H1 (cell line): ENCODE results near the gene SPAG4.

Experiments
- ASH2L ChIP-seq: fragments of 200-600, 300-600 bp; sonication (generic); IDR thresholded peaks from one replicate; pipeline ENCODE4 v1.7.1; 2017; ENCODE audit warnings: low read length
- EP300 ChIP-seq, 2 experiments: IDR thresholded peaks; 1 replicate in 1 of 2; 2 replicates in 1 of 2; pipeline ENCODE4 v1.6.1; 2011 to 2012; ENCODE audit warnings: low read depth in 2 of 2, low read length in 2 of 2, mild to moderate bottlenecking in 2 of 2, borderline replicate concordance in 1 of 2, inconsistent platforms in 1 of 2, moderate library complexity in 1 of 2
- EZH2 ChIP-seq: fragments of 200-600 bp; sonication (generic); IDR thresholded peaks from 2 replicates; pipeline ENCODE4 v1.7.1; 2012; ENCODE audit warnings: low read depth, mild to moderate bottlenecking, moderate library complexity, low read length, inconsistent platforms; ENCODE audit not compliant: severe bottlenecking
- FOSL1 ChIP-seq: IDR thresholded peaks from 2 replicates; pipeline ENCODE4 v1.6.1; 2011; ENCODE audit warnings: mild to moderate bottlenecking, low read depth, low read length, moderate library complexity; ENCODE audit not compliant: insufficient read depth
- HDAC2 ChIP-seq, 2 experiments: fragments of 300-600 bp in 1 of 2; sonication (generic) in 1 of 2; IDR thresholded peaks; 2 replicates each; pipeline ENCODE4 v1.6.1; 2011 to 2012; ENCODE audit warnings: low read depth in 2 of 2, low read length in 2 of 2, mild to moderate bottlenecking in 2 of 2, moderate library complexity in 2 of 2, borderline replicate concordance in 1 of 2, inconsistent platforms in 1 of 2
- JUN ChIP-seq: IDR thresholded peaks from 2 replicates; pipeline ENCODE4 v1.6.1; 2011; ENCODE audit warnings: low read depth, mild to moderate bottlenecking, improper control_type of control experiment, low read length
- MAFK ChIP-seq: IDR thresholded peaks from 2 replicates; pipeline ENCODE4 v1.6.1; 2012; ENCODE audit warnings: low read depth, mild to moderate bottlenecking, improper control_type of control experiment, low read length
- POLR2A ChIP-seq, 2 experiments: IDR thresholded peaks; 1 replicate in 1 of 2; 2 replicates in 1 of 2; pipeline ENCODE4 v1.6.1; 2011; ENCODE audit warnings: low read depth in 2 of 2, low read length in 2 of 2, mild to moderate bottlenecking in 2 of 2; ENCODE audit errors: control extremely low read depth in 1 of 2
- POLR2AphosphoS5 ChIP-seq: IDR thresholded peaks from 2 replicates; pipeline ENCODE4 v1.6.1; 2011; ENCODE audit warnings: low read depth, low read length
- SRF ChIP-seq: IDR thresholded peaks from 2 replicates; pipeline ENCODE4 v1.6.1; 2011; ENCODE audit warnings: mild to moderate bottlenecking, low read depth, low read length, moderate library complexity
- YY1 ChIP-seq: IDR thresholded peaks from 2 replicates; pipeline ENCODE4 v1.6.1; 2011; ENCODE audit warnings: low read depth, mild to moderate bottlenecking, low read length
- TF ChIP-seq, protein P1 (sequence below), 3 experiments: IDR thresholded peaks; 1 replicate in 2 of 3; 2 replicates in 1 of 3; pipeline versions ENCODE4 v1.5.1 to v1.6.1; 2011; ENCODE audit warnings: low read length in 3 of 3, mild to moderate bottlenecking in 3 of 3, inconsistent platforms in 2 of 3, low read depth in 1 of 3, moderate library complexity in 1 of 3; ENCODE audit not compliant: insufficient read depth in 1 of 3; ENCODE audit errors: control extremely low read depth in 1 of 3

- TF ChIP-seq HDAC2 (IDR thresholded peaks at IDR 0.05; ENCODE audit: borderline replicate concordance in 1 of 2, low read depth in 2 of 2, low read length in 2 of 2): no peak
- no peak for TF ChIP-seq EP300 (IDR thresholded peaks at IDR 0.05; ENCODE audit: borderline replicate concordance in 1 of 2, low read depth in 2 of 2, low read length in 2 of 2)
- TF ChIP-seq, protein P1, sequence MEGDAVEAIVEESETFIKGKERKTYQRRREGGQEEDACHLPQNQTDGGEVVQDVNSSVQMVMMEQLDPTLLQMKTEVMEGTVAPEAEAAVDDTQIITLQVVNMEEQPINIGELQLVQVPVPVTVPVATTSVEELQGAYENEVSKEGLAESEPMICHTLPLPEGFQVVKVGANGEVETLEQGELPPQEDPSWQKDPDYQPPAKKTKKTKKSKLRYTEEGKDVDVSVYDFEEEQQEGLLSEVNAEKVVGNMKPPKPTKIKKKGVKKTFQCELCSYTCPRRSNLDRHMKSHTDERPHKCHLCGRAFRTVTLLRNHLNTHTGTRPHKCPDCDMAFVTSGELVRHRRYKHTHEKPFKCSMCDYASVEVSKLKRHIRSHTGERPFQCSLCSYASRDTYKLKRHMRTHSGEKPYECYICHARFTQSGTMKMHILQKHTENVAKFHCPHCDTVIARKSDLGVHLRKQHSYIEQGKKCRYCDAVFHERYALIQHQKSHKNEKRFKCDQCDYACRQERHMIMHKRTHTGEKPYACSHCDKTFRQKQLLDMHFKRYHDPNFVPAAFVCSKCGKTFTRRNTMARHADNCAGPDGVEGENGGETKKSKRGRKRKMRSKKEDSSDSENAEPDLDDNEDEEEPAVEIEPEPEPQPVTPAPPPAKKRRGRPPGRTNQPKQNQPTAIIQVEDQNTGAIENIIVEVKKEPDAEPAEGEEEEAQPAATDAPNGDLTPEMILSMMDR (IDR thresholded peaks at IDR 0.05; ENCODE audit: control extremely low read depth in 1 of 3, insufficient read depth in 1 of 3, low read depth in 1 of 3, low read length in 3 of 3): no peak
- no peak for TF ChIP-seq YY1
- TF ChIP-seq EZH2: no peak
- no peak for TF ChIP-seq POLR2AphosphoS5
- TF ChIP-seq MAFK: no peak
- no peak for TF ChIP-seq ASH2L
- TF ChIP-seq FOSL1: no peak
- no peak for TF ChIP-seq POLR2A (IDR thresholded peaks at IDR 0.05; ENCODE audit: control extremely low read depth in 1 of 2, low read depth in 2 of 2, low read length in 2 of 2)
- no peak for TF ChIP-seq SRF
- TF ChIP-seq JUN: no peak
Measured at GRCh38 chr20:35654415-35654814, 38.8 kb downstream of the SPAG4 start.
